Astrocyte of the spinal cord (primary cell): ENCODE measurements around the gene WNK2.

Experiments
- DNase-seq: peaks from one replicate; pipeline ENCODE4 v3.0.0; 2011; ENCODE audit warnings: low read depth, low spot score
- H3K4me3 ChIP-seq: 2 replicates; pipeline ENCODE4 v1.5.1; 2011; ENCODE audit warnings: low read depth, mild to moderate bottlenecking, low read length, moderate library complexity
- in situ Hi-C: cut with HindIII; loops from 2 replicates; pipeline ENCODE4 v1.10.0; 2017; ENCODE audit warnings: low sequenced_read_pairs
- TF ChIP-seq, protein P1 (sequence below): IDR thresholded peaks from 2 replicates; pipeline ENCODE4 v1.5.1; 2012; ENCODE audit warnings: low read depth, mild to moderate bottlenecking, low read length, inconsistent platforms

The WNK2 gene

DNA sequence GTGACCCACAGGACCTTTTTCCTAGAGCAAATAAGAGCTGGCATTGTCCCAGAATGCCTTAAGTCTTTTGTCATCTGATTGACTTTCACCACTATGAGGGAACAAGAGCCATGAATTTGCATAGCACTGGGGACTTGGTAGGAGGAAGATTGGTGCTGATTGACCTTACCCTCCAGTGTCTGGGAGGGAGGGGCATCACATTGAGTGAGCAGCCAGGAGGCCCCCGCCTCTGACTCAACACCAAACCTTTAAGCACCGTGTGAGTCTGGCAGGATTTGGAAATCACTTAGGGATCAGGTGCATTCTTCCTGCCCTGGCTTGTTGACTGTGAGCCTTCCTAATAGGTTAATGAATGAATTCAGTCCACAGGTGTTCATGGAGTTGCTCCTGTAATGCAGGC lies 40.7 kb downstream of the WNK2 start:
- in situ Hi-C loops: no loop called here
- TF ChIP-seq, protein P1, sequence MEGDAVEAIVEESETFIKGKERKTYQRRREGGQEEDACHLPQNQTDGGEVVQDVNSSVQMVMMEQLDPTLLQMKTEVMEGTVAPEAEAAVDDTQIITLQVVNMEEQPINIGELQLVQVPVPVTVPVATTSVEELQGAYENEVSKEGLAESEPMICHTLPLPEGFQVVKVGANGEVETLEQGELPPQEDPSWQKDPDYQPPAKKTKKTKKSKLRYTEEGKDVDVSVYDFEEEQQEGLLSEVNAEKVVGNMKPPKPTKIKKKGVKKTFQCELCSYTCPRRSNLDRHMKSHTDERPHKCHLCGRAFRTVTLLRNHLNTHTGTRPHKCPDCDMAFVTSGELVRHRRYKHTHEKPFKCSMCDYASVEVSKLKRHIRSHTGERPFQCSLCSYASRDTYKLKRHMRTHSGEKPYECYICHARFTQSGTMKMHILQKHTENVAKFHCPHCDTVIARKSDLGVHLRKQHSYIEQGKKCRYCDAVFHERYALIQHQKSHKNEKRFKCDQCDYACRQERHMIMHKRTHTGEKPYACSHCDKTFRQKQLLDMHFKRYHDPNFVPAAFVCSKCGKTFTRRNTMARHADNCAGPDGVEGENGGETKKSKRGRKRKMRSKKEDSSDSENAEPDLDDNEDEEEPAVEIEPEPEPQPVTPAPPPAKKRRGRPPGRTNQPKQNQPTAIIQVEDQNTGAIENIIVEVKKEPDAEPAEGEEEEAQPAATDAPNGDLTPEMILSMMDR: no peak
- no peak overlapping the region for H3K4me3 ChIP-seq
- DNase-seq: no peak

DNA sequence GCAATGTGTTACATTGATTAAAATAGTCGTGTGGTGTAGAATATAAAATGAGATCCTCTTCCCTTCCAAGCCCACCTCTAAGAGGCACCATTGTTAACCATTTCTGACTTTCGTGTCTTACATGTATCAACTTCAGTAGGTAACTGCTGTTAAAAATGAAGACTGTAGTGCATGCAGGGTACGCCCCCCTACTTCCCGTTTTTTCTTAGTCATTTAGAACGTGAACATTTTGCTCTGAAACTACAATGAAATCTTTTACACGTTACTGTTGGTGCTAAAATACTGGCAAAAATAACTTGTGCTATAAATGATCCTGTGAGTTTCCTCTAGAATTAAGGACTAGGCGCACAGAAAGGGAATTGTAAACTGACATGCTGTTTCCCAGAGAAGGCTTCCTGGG lies 41.5 kb downstream of the WNK2 start:
- H3K4me3 ChIP-seq: no peak overlapping the region
- TF ChIP-seq, protein P1: no peak
- no peak for DNase-seq
- in situ Hi-C loops: no loop called here

DNA sequence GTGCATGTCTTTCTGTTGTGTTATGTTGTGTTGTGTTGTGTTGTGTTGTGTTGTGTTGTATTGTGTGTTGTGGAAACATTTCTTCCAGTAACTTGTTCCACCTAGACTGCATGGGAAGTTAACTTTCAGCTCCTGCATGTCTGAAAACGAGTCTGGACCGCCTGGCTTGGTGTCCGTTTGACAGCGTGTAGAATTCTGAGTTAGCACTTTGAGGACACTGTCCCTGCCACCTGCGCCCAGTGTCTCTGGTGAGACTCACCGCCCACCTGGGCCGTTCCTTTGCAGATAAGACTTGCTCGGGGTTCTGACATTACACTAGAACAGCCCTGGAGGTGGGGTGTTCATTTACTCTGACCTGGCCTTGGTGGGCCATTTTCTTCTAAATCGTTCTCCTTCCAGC lies 42.0 kb downstream of the WNK2 start:
- TF ChIP-seq, protein P1: no peak
- in situ Hi-C loops: no loop called here
- DNase-seq: no peak
- H3K4me3 ChIP-seq: no peak overlapping the region

DNA sequence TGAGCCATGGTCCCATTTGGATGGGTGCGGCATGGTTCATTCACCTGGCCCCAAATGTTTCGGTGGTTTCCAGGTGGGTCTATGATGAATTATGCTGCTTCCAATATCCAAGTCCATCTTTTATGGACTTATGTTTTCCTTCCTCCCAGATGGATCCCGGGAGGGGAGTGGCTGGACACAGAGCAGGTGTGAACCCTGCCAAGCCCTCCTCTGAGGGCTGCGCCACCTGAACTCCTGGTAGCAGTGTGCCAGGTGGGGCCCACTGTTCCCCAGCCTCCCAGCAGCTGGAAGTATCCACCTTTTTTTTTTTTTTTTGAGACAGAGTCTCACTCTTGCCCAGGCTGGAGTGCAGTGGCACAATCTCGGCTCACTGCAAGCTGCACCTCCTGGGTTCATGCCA lies 42.9 kb downstream of the WNK2 start:
- no peak for DNase-seq
- TF ChIP-seq, protein P1: no peak
- in situ Hi-C loops: no loop called here
- H3K4me3 ChIP-seq: no peak overlapping the region

DNA sequence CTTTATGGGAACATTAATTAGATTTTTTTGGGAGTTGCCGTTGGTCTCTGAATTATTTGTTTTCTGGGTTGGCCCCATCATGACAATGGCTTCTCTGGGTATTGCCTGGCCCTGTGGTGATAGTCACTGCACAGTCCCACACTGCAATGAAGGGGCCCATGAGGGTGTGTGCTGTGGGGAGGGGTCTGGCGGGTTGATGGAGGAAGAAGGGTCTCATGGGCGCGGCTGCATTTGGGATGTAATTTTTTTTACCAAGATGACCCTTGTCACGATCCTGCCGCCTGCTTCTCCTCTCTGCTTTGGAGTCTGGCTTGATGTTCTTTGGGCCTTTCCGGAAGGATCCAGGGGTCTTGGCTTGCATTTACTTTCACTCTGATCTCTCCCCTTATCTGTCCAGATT lies 44.1 kb downstream of the WNK2 start:
- no peak overlapping the region for H3K4me3 ChIP-seq
- DNase-seq: no peak
- TF ChIP-seq, protein P1: no peak
- in situ Hi-C loops: no loop called here

DNA sequence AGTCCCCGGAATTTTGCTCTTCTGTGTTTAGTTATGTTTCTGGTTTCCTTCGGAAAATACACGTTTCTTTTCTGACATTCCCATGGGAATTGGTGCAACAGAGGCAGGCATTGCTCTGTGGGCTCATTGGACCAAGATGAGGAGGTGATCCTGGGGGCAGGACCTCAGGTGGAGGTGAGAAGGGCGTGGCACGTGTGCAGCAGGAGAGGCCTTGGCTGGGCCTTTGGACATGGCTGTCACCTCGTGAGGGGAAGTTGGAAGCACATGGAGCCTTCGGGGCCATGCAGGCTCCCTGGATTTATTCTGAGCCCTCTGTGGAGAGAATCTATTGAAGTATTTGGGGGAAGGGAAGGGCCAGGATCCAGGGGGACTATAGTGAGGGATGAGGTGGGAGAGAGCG lies 44.5 kb downstream of the WNK2 start:
- TF ChIP-seq, protein P1: no peak
- no peak for DNase-seq
- in situ Hi-C loops: no loop called here
- H3K4me3 ChIP-seq: no peak overlapping the region

DNA sequence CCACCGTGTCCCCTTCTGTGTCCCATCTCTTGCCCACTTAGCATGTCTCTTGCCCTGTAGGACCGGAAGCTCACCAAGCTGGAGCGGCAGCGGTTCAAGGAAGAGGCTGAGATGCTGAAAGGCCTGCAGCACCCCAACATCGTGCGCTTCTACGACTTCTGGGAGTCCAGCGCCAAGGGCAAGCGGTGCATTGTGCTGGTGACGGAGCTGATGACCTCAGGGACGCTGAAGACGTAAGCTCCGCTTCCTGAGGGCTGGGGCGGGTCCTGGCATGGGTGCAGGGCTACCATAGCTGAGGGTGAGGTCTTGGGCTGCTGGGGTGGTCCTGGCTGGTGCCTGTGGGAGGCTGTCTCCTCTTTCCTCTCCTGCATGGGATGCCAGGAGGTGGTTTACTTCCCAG lies 45.7 kb downstream of the WNK2 start:
- no peak overlapping the region for H3K4me3 ChIP-seq
- TF ChIP-seq, protein P1: no peak
- no peak for DNase-seq
- in situ Hi-C loops: no loop called here
